ENCODE measurements around the gene PCGF3. TPM values are rescaled to one million over a fixed set of nuclear protein-coding genes. Genes with fewer than 3 reads are reported as not detected.

Gene PCGF3
- total RNA-seq, 1 donor: 40.6 TPM

- TF ChIP-seq CTCF (IDR thresholded peaks at IDR 0.05; ENCODE audit: insufficient read depth, low read depth, low read length): no peak
- DNase-seq (ENCODE audit: low read depth): no peak
- no peak overlapping the region for H3K4me3 ChIP-seq (ENCODE audit: low read depth, low read length)
Measured at GRCh38 chr4:788636-789297, 83.1 kb downstream of the PCGF3 start.

- TF ChIP-seq CTCF (IDR thresholded peaks at IDR 0.05; ENCODE audit: insufficient read depth, low read depth, low read length): no peak
- no peak for DNase-seq (ENCODE audit: low read depth)
- H3K4me3 ChIP-seq (ENCODE audit: low read depth, low read length): no peak overlapping the region
Measured at GRCh38 chr4:789571-790465, 84.2 kb downstream of the PCGF3 start.

GRCh38 chr4:790466-790820 lies 84.8 kb downstream of the PCGF3 start:
- TF ChIP-seq CTCF (IDR thresholded peaks at IDR 0.05; ENCODE audit: insufficient read depth, low read depth, low read length): no peak
- DNase-seq (ENCODE audit: low read depth): no peak
- H3K4me3 ChIP-seq (ENCODE audit: low read depth, low read length): no peak overlapping the region

- H3K4me3 ChIP-seq (ENCODE audit: low read depth, low read length): no peak overlapping the region
- DNase-seq (ENCODE audit: low read depth): no peak
- TF ChIP-seq CTCF (IDR thresholded peaks at IDR 0.05; ENCODE audit: insufficient read depth, low read depth, low read length): no peak
Measured at GRCh38 chr4:791252-791897, 85.7 kb downstream of the PCGF3 start.

GRCh38 chr4:791898-792625 lies 86.4 kb downstream of the PCGF3 start:
- no peak for DNase-seq (ENCODE audit: low read depth)
- H3K4me3 ChIP-seq (ENCODE audit: low read depth, low read length): no peak overlapping the region
- no peak for TF ChIP-seq CTCF (IDR thresholded peaks at IDR 0.05; ENCODE audit: insufficient read depth, low read depth, low read length)

- TF ChIP-seq CTCF (IDR thresholded peaks at IDR 0.05; ENCODE audit: insufficient read depth, low read depth, low read length): no peak
- no peak for DNase-seq (ENCODE audit: low read depth)
Measured at GRCh38 chr4:792626-793092, 87.0 kb downstream of the PCGF3 start.

More at GRCh38 chr4:792626-793092, 87.0 kb downstream of the PCGF3 start:
- H3K4me3 ChIP-seq (ENCODE audit: low read depth, low read length): no peak overlapping the region

Measured in fibroblast of villous mesenchyme (primary cell).